Measurements from ENCODE around the gene GRIK2. TPM values are rescaled to one million over a fixed set of nuclear protein-coding genes. Genes with fewer than 3 reads are reported as not detected.

GRIK2 gene
- total RNA-seq, 1 experiment from 2014 or later, result 0.07 TPM

- no peak overlapping the region for H3K4me3 ChIP-seq (ENCODE audit: low read length)
These were observed 486.3 kb downstream of the GRIK2 start for GRCh38 chr6:101879782-101880181.

GRCh38 chr6:101883505-101883904, 490.0 kb downstream of the GRIK2 start:
- H4K20me1 ChIP-seq (ENCODE audit: insufficient read depth, low read depth, low read length), result no peaks in the 10 kb centered on the region
- H3K4me1 ChIP-seq (ENCODE audit: low read length), result peaks cover 3% of the 10 kb centered on the region; the same call in 1 of the 2 replicates
- DNase-seq, result no peak
- no peak overlapping the region for H3K9ac ChIP-seq (ENCODE audit: low read length)
- H3K9me2 ChIP-seq (replicated peaks; ENCODE audit: insufficient read depth, low read length), result no peaks in the 10 kb centered on the region
- H3K27ac ChIP-seq (ENCODE audit: low read length), result no peak overlapping the region
- H3K9me3 ChIP-seq (ENCODE audit: low read length), result no peaks in the 10 kb centered on the region
- H3K27me3 ChIP-seq (ENCODE audit: low read length), result no peaks in the 10 kb centered on the region
- H3K4me3 ChIP-seq (ENCODE audit: low read length), result no peak overlapping the region
- no peaks in the 10 kb centered on the region for H3K36me3 ChIP-seq (ENCODE audit: insufficient read depth, low read length)
- H3K79me2 ChIP-seq (ENCODE audit: low read length), result no peaks in the 10 kb centered on the region
- no peak overlapping the region for H2AFZ ChIP-seq (ENCODE audit: low read length)
- no peak overlapping the region for H3K4me2 ChIP-seq (ENCODE audit: low read depth, low read length, poor library complexity, severe bottlenecking)

More at GRCh38 chr6:101879782-101880181, 486.3 kb downstream of the GRIK2 start:
- Histone ChIP-seq H3K36me3 (ENCODE audit: insufficient read depth, low read length) (no peaks in the 10 kb centered on the region), H3K4me1 (ENCODE audit: low read length) (peaks cover 3% of the 10 kb centered on the region; the same call in 1 of the 2 replicates), H3K9me3 (ENCODE audit: low read length) (no peaks in the 10 kb centered on the region), H3K79me2 (ENCODE audit: low read length) (no peaks in the 10 kb centered on the region), H2AFZ (ENCODE audit: low read length) (no peak overlapping the region), H3K27me3 (ENCODE audit: low read length) (no peaks in the 10 kb centered on the region), H3K27ac (ENCODE audit: low read length) (no peak overlapping the region), H3K4me2 (ENCODE audit: low read depth, low read length, poor library complexity, severe bottlenecking) (no peak overlapping the region), H4K20me1 (ENCODE audit: insufficient read depth, low read depth, low read length) (no peaks in the 10 kb centered on the region), H3K9me2 (replicated peaks; ENCODE audit: insufficient read depth, low read length) (no peaks in the 10 kb centered on the region), H3K9ac (ENCODE audit: low read length) (no peak overlapping the region)
- DNase-seq, result no peak

- Histone ChIP-seq H2AFZ (ENCODE audit: low read length) (no peak overlapping the region), H3K79me2 (ENCODE audit: low read length) (no peaks in the 10 kb centered on the region), H3K27ac (ENCODE audit: low read length) (no peak overlapping the region), H3K4me3 (ENCODE audit: low read length) (no peak overlapping the region), H3K4me1 (ENCODE audit: low read length) (no peaks in the 10 kb centered on the region), H4K20me1 (ENCODE audit: insufficient read depth, low read depth, low read length) (no peaks in the 10 kb centered on the region), H3K36me3 (ENCODE audit: insufficient read depth, low read length) (no peaks in the 10 kb centered on the region), H3K27me3 (ENCODE audit: low read length) (no peaks in the 10 kb centered on the region), H3K9me2 (replicated peaks; ENCODE audit: insufficient read depth, low read length) (no peaks in the 10 kb centered on the region), H3K9ac (ENCODE audit: low read length) (no peak overlapping the region), H3K9me3 (ENCODE audit: low read length) (no peaks in the 10 kb centered on the region), H3K4me2 (ENCODE audit: low read depth, low read length, poor library complexity, severe bottlenecking) (no peak overlapping the region)
- DNase-seq, result no peak
These were observed 494.0 kb downstream of the GRIK2 start for GRCh38 chr6:101887532-101887931.

GRCh38 chr6:101907356-101908217, 514.1 kb downstream of the GRIK2 start:
- H3K27me3 ChIP-seq (ENCODE audit: low read length), result no peaks in the 10 kb centered on the region
- H3K9me3 ChIP-seq (ENCODE audit: low read length), result no peaks in the 10 kb centered on the region
- no peaks in the 10 kb centered on the region for H3K36me3 ChIP-seq (ENCODE audit: insufficient read depth, low read length)
- DNase-seq, result no peak
- H2AFZ ChIP-seq (ENCODE audit: low read length), result no peak overlapping the region
- H3K4me1 ChIP-seq (ENCODE audit: low read length), result no peaks in the 10 kb centered on the region
- no peaks in the 10 kb centered on the region for H3K9me2 ChIP-seq (replicated peaks; ENCODE audit: insufficient read depth, low read length)
- H3K4me3 ChIP-seq (ENCODE audit: low read length), result no peak overlapping the region
- H3K4me2 ChIP-seq (ENCODE audit: low read depth, low read length, poor library complexity, severe bottlenecking), result no peak overlapping the region
- no peaks in the 10 kb centered on the region for H4K20me1 ChIP-seq (ENCODE audit: insufficient read depth, low read depth, low read length)
- no peaks in the 10 kb centered on the region for H3K79me2 ChIP-seq (ENCODE audit: low read length)
- H3K9ac ChIP-seq (ENCODE audit: low read length), result no peak overlapping the region
- no peak overlapping the region for H3K27ac ChIP-seq (ENCODE audit: low read length)

- H3K4me2 ChIP-seq (ENCODE audit: low read depth, low read length, poor library complexity, severe bottlenecking), result no peak overlapping the region
- no peak for DNase-seq
- H4K20me1 ChIP-seq (ENCODE audit: insufficient read depth, low read depth, low read length), result no peaks in the 10 kb centered on the region
- no peak overlapping the region for H3K4me3 ChIP-seq (ENCODE audit: low read length)
- no peaks in the 10 kb centered on the region for H3K9me3 ChIP-seq (ENCODE audit: low read length)
- H3K9ac ChIP-seq (ENCODE audit: low read length), result no peak overlapping the region
- no peaks in the 10 kb centered on the region for H3K79me2 ChIP-seq (ENCODE audit: low read length)
- H2AFZ ChIP-seq (ENCODE audit: low read length), result no peak overlapping the region
- H3K9me2 ChIP-seq (replicated peaks; ENCODE audit: insufficient read depth, low read length), result no peaks in the 10 kb centered on the region
- H3K36me3 ChIP-seq (ENCODE audit: insufficient read depth, low read length), result no peaks in the 10 kb centered on the region
- H3K27ac ChIP-seq (ENCODE audit: low read length), result no peak overlapping the region
- no peaks in the 10 kb centered on the region for H3K27me3 ChIP-seq (ENCODE audit: low read length)
- no peaks in the 10 kb centered on the region for H3K4me1 ChIP-seq (ENCODE audit: low read length)
These were observed 515.9 kb downstream of the GRIK2 start for GRCh38 chr6:101909366-101909765.

GRCh38 chr6:101912311-101912710, 518.8 kb downstream of the GRIK2 start:
- H3K79me2 ChIP-seq (ENCODE audit: low read length), result no peaks in the 10 kb centered on the region
- no peak overlapping the region for H3K4me2 ChIP-seq (ENCODE audit: low read depth, low read length, poor library complexity, severe bottlenecking)
- H3K27ac ChIP-seq (ENCODE audit: low read length), result no peak overlapping the region
- no peaks in the 10 kb centered on the region for H3K9me2 ChIP-seq (replicated peaks; ENCODE audit: insufficient read depth, low read length)
- no peaks in the 10 kb centered on the region for H4K20me1 ChIP-seq (ENCODE audit: insufficient read depth, low read depth, low read length)
- H3K27me3 ChIP-seq (ENCODE audit: low read length), result no peaks in the 10 kb centered on the region
- no peaks in the 10 kb centered on the region for H3K4me1 ChIP-seq (ENCODE audit: low read length)
- no peaks in the 10 kb centered on the region for H3K36me3 ChIP-seq (ENCODE audit: insufficient read depth, low read length)
- no peak for DNase-seq
- H2AFZ ChIP-seq (ENCODE audit: low read length), result no peak overlapping the region
- H3K4me3 ChIP-seq (ENCODE audit: low read length), result no peak overlapping the region
- no peak overlapping the region for H3K9ac ChIP-seq (ENCODE audit: low read length)
- H3K9me3 ChIP-seq (ENCODE audit: low read length), result no peaks in the 10 kb centered on the region

- Histone ChIP-seq H3K79me2 (ENCODE audit: low read length) (no peaks in the 10 kb centered on the region), H3K4me2 (ENCODE audit: low read depth, low read length, poor library complexity, severe bottlenecking) (no peak overlapping the region), H4K20me1 (ENCODE audit: insufficient read depth, low read depth, low read length) (no peaks in the 10 kb centered on the region), H3K9ac (ENCODE audit: low read length) (no peak overlapping the region), H3K9me2 (replicated peaks; ENCODE audit: insufficient read depth, low read length) (no peaks in the 10 kb centered on the region), H3K27me3 (ENCODE audit: low read length) (no peaks in the 10 kb centered on the region), H2AFZ (ENCODE audit: low read length) (no peak overlapping the region), H3K9me3 (ENCODE audit: low read length) (no peaks in the 10 kb centered on the region), H3K36me3 (ENCODE audit: insufficient read depth, low read length) (no peaks in the 10 kb centered on the region), H3K4me1 (ENCODE audit: low read length) (no peaks in the 10 kb centered on the region), H3K4me3 (ENCODE audit: low read length) (no peak overlapping the region), H3K27ac (ENCODE audit: low read length) (no peak overlapping the region)
- DNase-seq, result no peak
These were observed 525.0 kb downstream of the GRIK2 start for GRCh38 chr6:101918471-101918870.

GRCh38 chr6:101921829-101922450, 528.4 kb downstream of the GRIK2 start:
- H4K20me1 ChIP-seq (ENCODE audit: insufficient read depth, low read depth, low read length), result no peaks in the 10 kb centered on the region
- no peak overlapping the region for H3K4me3 ChIP-seq (ENCODE audit: low read length)
- H3K9me2 ChIP-seq (replicated peaks; ENCODE audit: insufficient read depth, low read length), result no peaks in the 10 kb centered on the region
- H3K9ac ChIP-seq (ENCODE audit: low read length), result no peak overlapping the region
- no peak for DNase-seq
- H3K27me3 ChIP-seq (ENCODE audit: low read length), result no peaks in the 10 kb centered on the region
- no peak overlapping the region for H3K27ac ChIP-seq (ENCODE audit: low read length)
- no peak overlapping the region for H2AFZ ChIP-seq (ENCODE audit: low read length)
- H3K4me2 ChIP-seq (ENCODE audit: low read depth, low read length, poor library complexity, severe bottlenecking), result no peak overlapping the region
- H3K79me2 ChIP-seq (ENCODE audit: low read length), result no peaks in the 10 kb centered on the region
- H3K4me1 ChIP-seq (ENCODE audit: low read length), result no peaks in the 10 kb centered on the region
- no peaks in the 10 kb centered on the region for H3K36me3 ChIP-seq (ENCODE audit: insufficient read depth, low read length)
- no peaks in the 10 kb centered on the region for H3K9me3 ChIP-seq (ENCODE audit: low read length)
